Measurements from ENCODE around the gene MFAP1. TPM values are rescaled to one million over a fixed set of nuclear protein-coding genes. Genes with fewer than 3 reads are reported as not detected.

Gene MFAP1
- total and polyA plus RNA-seq, 2 experiments from 2014 or later: 24.5 to 34.9 TPM

- Histone ChIP-seq H4K20me1 (replicated peaks; ENCODE audit: insufficient read depth) (peaks cover 12% of the 10 kb centered on the region), H3K27ac (ENCODE audit: low read depth) (peak within 1 kb of the TSS; percentile 76; the same call in 1 of the 2 replicates), H3K27me3 (ENCODE audit: insufficient read depth) (no peaks in the 10 kb centered on the region), H3K4me1 (ENCODE audit: insufficient read depth) (peaks cover 11% of the 10 kb centered on the region), H3K4me2 (peak within 1 kb of the TSS; percentile 96), H3K4me3 (peak within 1 kb of the TSS; percentile 95), H3K36me3 (ENCODE audit: insufficient read depth) (peaks cover 15% of the 10 kb centered on the region), H3F3A (replicated peaks; ENCODE audit: low read depth) (peaks cover 43% of the 10 kb centered on the region), H3K9me2 (ENCODE audit: insufficient read depth) (no peaks in the 10 kb centered on the region), H3K79me2 (replicated peaks; ENCODE audit: insufficient read depth) (no peaks in the 10 kb centered on the region), H2AFZ (peak within 1 kb of the TSS; percentile 98)
- H3K36me3 Mint-ChIP-seq (ENCODE audit: low read depth): peaks cover 23% of the 10 kb centered on the region
- peaks cover 17% of the 10 kb centered on the region for H3K4me1 Mint-ChIP-seq
- H3K4me3 Mint-ChIP-seq: peak within 1 kb of the TSS; percentile 82
- peaks cover 19% of the 10 kb centered on the region for H3K27me3 Mint-ChIP-seq (ENCODE audit: insufficient read depth, low read depth, poor library complexity)
- H3K9me3 Mint-ChIP-seq: no peaks in the 10 kb centered on the region; the same call in 2 of the 3 replicates
- ATAC-seq (peak; percentile 68), DNase-seq (ENCODE audit: low spot score) (peak; percentile 80)
- peak within 1 kb of the TSS; percentile 48; the same call in 1 of the 2 replicates for H3K27ac Mint-ChIP-seq
- TF ChIP-seq POLR2AphosphoS5 (IDR thresholded peaks at IDR 0.05; ENCODE audit: low read depth) (peak; percentile 79), STAT1 (IDR thresholded peaks at IDR 0.05; ENCODE audit: unreplicated experiment) (no peak)
Observed at GRCh38 chr15:43776718-43777266, 47.7 kb downstream of the MFAP1 start, which contains the start of gene ELL3. TSS of gene ELL3 (minus strand) at chr15:43776966. CDS start at chr15:43776901, 65 bp downstream.

GRCh38 chr15:43776101-43776717 is 48.3 kb downstream of the MFAP1 start:
- H3K9me3 Mint-ChIP-seq: no peaks in the 10 kb centered on the region; the same call in 2 of the 3 replicates
- Histone ChIP-seq H3K27ac (ENCODE audit: low read depth) (no peak overlapping the region), H3F3A (replicated peaks; ENCODE audit: low read depth) (peaks cover 49% of the 10 kb centered on the region), H3K27me3 (ENCODE audit: insufficient read depth) (no peaks in the 10 kb centered on the region), H3K4me1 (ENCODE audit: insufficient read depth) (peaks cover 11% of the 10 kb centered on the region), H3K9me2 (ENCODE audit: insufficient read depth) (no peaks in the 10 kb centered on the region), H4K20me1 (replicated peaks; ENCODE audit: insufficient read depth) (peaks cover 17% of the 10 kb centered on the region), H3K4me3 (peak overlapping the region; percentile 95), H3K4me2 (peak overlapping the region; percentile 96), H3K36me3 (ENCODE audit: insufficient read depth) (peaks cover 21% of the 10 kb centered on the region), H3K79me2 (replicated peaks; ENCODE audit: insufficient read depth) (no peaks in the 10 kb centered on the region), H2AFZ (peak overlapping the region; percentile 98)
- peak; percentile 82 for DNase-seq (ENCODE audit: low spot score)
- H3K4me3 Mint-ChIP-seq: peak overlapping the region; percentile 82
- H3K36me3 Mint-ChIP-seq (ENCODE audit: low read depth): peaks cover 29% of the 10 kb centered on the region
- ATAC-seq: peak; percentile 50
- 0 out of 2 replicates have a peak, but pooled peaks have one; percentile 6 for TF ChIP-seq POLR2AphosphoS5 (IDR thresholded peaks at IDR 0.05; ENCODE audit: low read depth)
- TF ChIP-seq EZH2phosphoT487 (IDR thresholded peaks at IDR 0.05; ENCODE audit: unreplicated experiment): no peak
- H3K4me1 Mint-ChIP-seq: peaks cover 17% of the 10 kb centered on the region
- peaks cover 19% of the 10 kb centered on the region for H3K27me3 Mint-ChIP-seq (ENCODE audit: insufficient read depth, low read depth, poor library complexity)
- H3K27ac Mint-ChIP-seq: no peak overlapping the region

GRCh38 chr15:43775411-43775965 is 49.0 kb downstream of the MFAP1 start:
- no peak overlapping the region for H2AFZ ChIP-seq
- H3K4me1 ChIP-seq (ENCODE audit: insufficient read depth): peaks cover 11% of the 10 kb centered on the region
- H3K79me2 ChIP-seq (replicated peaks; ENCODE audit: insufficient read depth): no peaks in the 10 kb centered on the region
- peak overlapping the region; percentile 82 for H3K4me3 Mint-ChIP-seq
- H3K27me3 Mint-ChIP-seq (ENCODE audit: insufficient read depth, low read depth, poor library complexity): peaks cover 19% of the 10 kb centered on the region
- H3K27ac ChIP-seq (ENCODE audit: low read depth): no peak overlapping the region
- no peaks in the 10 kb centered on the region for H3K27me3 ChIP-seq (ENCODE audit: insufficient read depth)
- H3K9me2 ChIP-seq (ENCODE audit: insufficient read depth): no peaks in the 10 kb centered on the region
- DNase-seq (ENCODE audit: low spot score) (peak; percentile 66), ATAC-seq (peak; percentile 21)
- 0 out of 2 replicates have a peak, but pooled peaks have one; percentile 16 for TF ChIP-seq CREB1 (CRISPR knock-in tag; IDR thresholded peaks at IDR 0.05; ENCODE audit: low read depth)
- TF ChIP-seq CTCF (conservative IDR thresholded peaks at IDR 0.05; ENCODE audit: low read depth in 2 of 2): peak; percentile 50 to 70
- TF ChIP-seq POLR2AphosphoS5 (IDR thresholded peaks at IDR 0.05; ENCODE audit: low read depth): 0 out of 2 replicates have a peak, but pooled peaks have one; percentile 13
- TF ChIP-seq STAT1 (IDR thresholded peaks at IDR 0.05; ENCODE audit: unreplicated experiment): no peak
- no peak for TF ChIP-seq NANOG (IDR thresholded peaks at IDR 0.05; ENCODE audit: borderline replicate concordance)
- H3K9me3 Mint-ChIP-seq: no peaks in the 10 kb centered on the region; the same call in 2 of the 3 replicates
- H3K4me1 Mint-ChIP-seq: peaks cover 17% of the 10 kb centered on the region
- H3K36me3 ChIP-seq (ENCODE audit: insufficient read depth): peaks cover 28% of the 10 kb centered on the region
- H3K4me3 ChIP-seq: peak overlapping the region; percentile 95
- peak overlapping the region; percentile 96 for H3K4me2 ChIP-seq
- no peak overlapping the region for H3K27ac Mint-ChIP-seq
- peaks cover 36% of the 10 kb centered on the region for H3K36me3 Mint-ChIP-seq (ENCODE audit: low read depth)
- peaks cover 23% of the 10 kb centered on the region for H4K20me1 ChIP-seq (replicated peaks; ENCODE audit: insufficient read depth)
- peaks cover 56% of the 10 kb centered on the region for H3F3A ChIP-seq (replicated peaks; ENCODE audit: low read depth)
